DOHH2 (cell line): ENCODE data around the gene IMMP2L.

Experiments used
- H3F3A ChIP-seq: fragments of 200-600 bp; sonication (generic), shearing (Covaris generic); 2 replicates; pipeline ENCODE4 v1.6.0; 2016; ENCODE audit warnings: antibody characterized with exemption, mild to moderate bottlenecking; ENCODE audit not compliant: control insufficient read depth, insufficient read depth
- H3K27ac ChIP-seq: fragments of 200-600 bp; sonication (generic); 2 replicates; pipeline ENCODE4 v1.5.1; 2014; ENCODE audit warnings: low read depth, mild to moderate bottlenecking, low read length, moderate library complexity
- H3K27me3 ChIP-seq: fragments of 200-600 bp; sonication (generic); 2 replicates; pipeline ENCODE4 v1.6.1; 2014; ENCODE audit warnings: mild to moderate bottlenecking, low read length, mixed read lengths; ENCODE audit not compliant: control insufficient read depth
- H3K36me3 ChIP-seq: fragments of 200-600 bp; sonication (generic); 2 replicates; pipeline ENCODE4 v1.6.1; 2014; ENCODE audit warnings: mild to moderate bottlenecking, low read length, moderate library complexity, mixed read lengths; ENCODE audit not compliant: control insufficient read depth
- H3K4me1 ChIP-seq: fragments of 200-600 bp; sonication (generic); 2 replicates; pipeline ENCODE4 v1.6.1; 2014; ENCODE audit warnings: mild to moderate bottlenecking, low read length, mixed read lengths; ENCODE audit not compliant: control insufficient read depth
- H3K4me2 ChIP-seq: fragments of 200-600 bp; sonication (generic); 2 replicates; pipeline ENCODE4 v1.6.0; 2014; ENCODE audit warnings: mild to moderate bottlenecking, low read length, moderate library complexity
- H3K4me3 ChIP-seq: fragments of 200-600 bp; sonication (generic); 2 replicates; pipeline ENCODE4 v1.5.1; 2014; ENCODE audit warnings: mild to moderate bottlenecking, low read length, mixed read lengths
- H3K79me2 ChIP-seq: fragments of 200-600 bp; sonication (generic); 2 replicates; pipeline ENCODE4 v1.6.1; 2014; ENCODE audit warnings: mild to moderate bottlenecking, low read length, mixed read lengths; ENCODE audit not compliant: control insufficient read depth
- H3K9me2 ChIP-seq: fragments of 200-600 bp; sonication (generic); replicated peaks from 2 replicates; pipeline ENCODE4 v1.6.1; 2014; ENCODE audit warnings: mild to moderate bottlenecking, low read length, mixed read lengths; ENCODE audit not compliant: control insufficient read depth
- H3K9me3 ChIP-seq: fragments of 200-600 bp; sonication (generic); 2 replicates; pipeline ENCODE4 v1.6.1; 2014; ENCODE audit warnings: antibody characterized with exemption, low read length, mixed read lengths; ENCODE audit not compliant: control insufficient read depth, insufficient read depth
- H4K20me1 ChIP-seq: fragments of 200-600 bp; sonication (generic); 2 replicates; pipeline ENCODE4 v1.6.0; 2014; ENCODE audit warnings: low read depth, mild to moderate bottlenecking, antibody characterized with exemption, low read length, moderate library complexity; ENCODE audit not compliant: control insufficient read depth, insufficient read depth
- CTCF ChIP-seq: fragments of 200-600 bp; sonication (generic); IDR thresholded peaks from one replicate; pipeline ENCODE4 v1.5.1; 2014; ENCODE audit warnings: antibody characterized with exemption, mild to moderate bottlenecking, low read depth, low read length; ENCODE audit not compliant: poor library complexity, severe bottlenecking
- EZH2phosphoT487 ChIP-seq: fragments of 200-600 bp; sonication (generic); IDR thresholded peaks from 2 replicates; pipeline ENCODE4 v1.6.1; 2017; ENCODE audit warnings: borderline replicate concordance, mild to moderate bottlenecking, antibody characterized with exemption, low read length, moderate library complexity, mixed read lengths

IMMP2L gene

GRCh38 chr7:111198255-111198654, 364.0 kb downstream of the IMMP2L start:
- Histone ChIP-seq H3K27ac (no peak overlapping the region), H3K4me2 (no peak overlapping the region), H4K20me1 (no peaks in the 10 kb centered on the region), H3F3A (no peaks in the 10 kb centered on the region), H3K36me3 (no peaks in the 10 kb centered on the region), H3K9me2 (no peaks in the 10 kb centered on the region), H3K79me2 (no peaks in the 10 kb centered on the region), H3K4me1 (no peaks in the 10 kb centered on the region), H3K9me3 (no peaks in the 10 kb centered on the region), H3K4me3 (no peak overlapping the region), H3K27me3 (no peaks in the 10 kb centered on the region)
- TF ChIP-seq CTCF, result no peak
- TF ChIP-seq EZH2phosphoT487, result no peak

- Histone ChIP-seq H3K27me3 (no peaks in the 10 kb centered on the region), H3K9me2 (no peaks in the 10 kb centered on the region), H3K27ac (no peak overlapping the region), H3F3A (no peaks in the 10 kb centered on the region), H3K9me3 (no peaks in the 10 kb centered on the region), H4K20me1 (no peaks in the 10 kb centered on the region), H3K4me1 (no peaks in the 10 kb centered on the region), H3K4me2 (no peak overlapping the region), H3K79me2 (no peaks in the 10 kb centered on the region), H3K4me3 (no peak overlapping the region), H3K36me3 (no peaks in the 10 kb centered on the region)
- TF ChIP-seq EZH2phosphoT487 (no peak), CTCF (no peak)
These were observed 365.6 kb downstream of the IMMP2L start for GRCh38 chr7:111196655-111197054.

- Histone ChIP-seq H3K36me3 (no peaks in the 10 kb centered on the region), H3K9me3 (no peaks in the 10 kb centered on the region), H3K4me1 (no peaks in the 10 kb centered on the region), H3K27me3 (no peaks in the 10 kb centered on the region), H3K9me2 (no peaks in the 10 kb centered on the region), H3K27ac (no peak overlapping the region), H3K79me2 (no peaks in the 10 kb centered on the region), H3K4me2 (no peak overlapping the region), H3K4me3 (no peak overlapping the region), H4K20me1 (no peaks in the 10 kb centered on the region), H3F3A (no peaks in the 10 kb centered on the region)
- TF ChIP-seq CTCF (no peak), EZH2phosphoT487 (no peak)
These were observed 369.5 kb downstream of the IMMP2L start for GRCh38 chr7:111192614-111193413.
